GM21619 (cell line): ENCODE data around the gene MPHOSPH9.
"Not testable (repeated sequence)": the region's sequence is repeated elsewhere in the genome, so short reads cannot be mapped to it uniquely, and the experiment has no call there.

Experiments
- ATAC-seq: cut with Tn5 transposase; IDR thresholded peaks from one replicate; pipeline ENCODE4 v1.9.1; 2021; ENCODE audit not compliant: unreplicated experiment

MPHOSPH9 gene

DNA sequence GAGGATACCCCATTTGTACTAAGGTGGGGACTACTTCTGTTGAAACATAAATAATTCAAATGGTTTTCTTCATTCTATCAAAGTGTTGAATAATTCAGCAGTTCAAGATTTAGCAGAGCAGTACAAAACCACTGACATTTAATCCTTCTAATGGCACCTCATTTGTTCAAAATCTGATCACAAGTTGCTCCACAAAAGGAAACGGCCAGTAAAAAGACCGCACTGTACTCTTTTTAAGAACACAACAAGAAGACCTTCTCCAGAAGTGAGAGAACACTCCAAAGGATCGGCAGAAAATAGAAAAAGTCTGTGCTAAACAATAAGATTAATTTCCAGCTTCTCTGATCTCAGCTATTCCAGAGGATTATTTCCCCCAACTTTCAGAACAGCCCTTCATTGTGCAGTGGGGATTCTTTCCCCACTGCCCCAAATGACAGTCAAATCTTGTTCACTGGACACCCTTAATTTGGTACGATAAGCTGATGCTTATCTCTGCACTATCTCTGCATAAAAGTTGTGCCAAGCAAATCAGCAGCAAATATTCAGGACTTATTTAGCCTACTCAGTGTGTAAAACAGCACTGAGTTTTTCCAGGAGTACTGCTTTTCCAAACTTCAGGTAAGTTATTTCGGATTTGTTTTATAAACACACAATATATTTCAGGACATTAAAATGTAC lies 5.2 kb downstream of the MPHOSPH9 start:
- no peak for ATAC-seq

DNA sequence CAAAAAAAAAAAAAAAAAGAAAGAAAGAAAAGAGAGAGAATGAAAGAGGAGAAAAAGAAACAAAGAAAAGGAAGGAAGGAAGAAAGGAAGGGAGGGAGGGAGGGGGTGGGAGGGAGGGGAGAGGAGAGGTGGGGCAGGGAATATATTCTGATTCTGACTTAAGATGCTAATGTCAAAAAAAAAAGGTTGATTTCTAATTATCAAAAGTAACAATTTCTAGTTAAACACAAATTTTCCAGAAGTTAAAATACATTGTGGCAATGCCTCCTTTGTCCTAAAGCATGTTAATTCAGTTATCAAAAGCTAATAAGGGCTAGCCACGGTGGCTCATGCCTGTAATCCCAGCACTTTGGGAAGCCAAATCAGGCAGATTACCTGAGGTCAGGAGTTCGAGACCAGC lies 7.5 kb downstream of the MPHOSPH9 start:
- no peak for ATAC-seq

DNA sequence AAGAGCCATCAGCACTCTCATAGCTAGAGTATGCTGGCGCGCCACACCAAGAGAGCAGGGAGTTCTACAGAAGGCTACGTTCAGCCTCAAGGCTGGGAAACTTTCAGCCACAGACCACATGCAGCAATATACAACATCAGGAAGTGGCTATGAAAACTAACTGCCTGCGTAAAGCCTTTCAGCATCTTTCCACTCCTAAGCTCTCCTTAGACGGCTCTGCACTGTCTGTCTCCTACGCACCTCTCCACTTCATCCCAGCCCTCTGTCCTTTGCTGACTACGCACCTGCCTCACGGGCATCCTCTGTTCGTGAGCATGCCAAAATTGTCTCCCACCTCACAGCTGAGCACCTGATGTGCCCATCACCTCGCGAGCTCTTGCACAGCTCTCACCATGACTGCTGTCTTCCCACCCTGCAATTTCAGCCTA lies 9.7 kb downstream of the MPHOSPH9 start:
- no peak for ATAC-seq

DNA sequence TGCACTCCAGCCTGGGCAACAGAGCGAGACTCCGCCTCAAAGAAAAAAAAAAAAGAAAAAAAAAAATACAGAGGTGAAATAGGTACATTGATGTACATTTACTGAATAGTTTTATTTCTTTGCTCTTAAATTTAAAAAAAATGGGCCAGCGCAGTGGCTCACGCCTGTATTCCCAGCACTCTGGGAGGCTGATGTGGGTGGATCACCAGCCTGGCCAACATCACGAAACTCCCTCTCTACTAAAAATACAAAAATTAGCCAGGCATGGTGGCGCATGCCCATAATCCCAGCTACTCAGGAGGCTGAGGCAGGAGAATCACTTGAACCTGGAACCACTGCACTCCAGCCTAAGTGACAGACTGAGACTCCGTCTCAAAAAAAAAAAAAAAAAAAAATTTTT lies 25.1 kb downstream of the MPHOSPH9 start:
- ATAC-seq = not testable (repeated sequence)

DNA sequence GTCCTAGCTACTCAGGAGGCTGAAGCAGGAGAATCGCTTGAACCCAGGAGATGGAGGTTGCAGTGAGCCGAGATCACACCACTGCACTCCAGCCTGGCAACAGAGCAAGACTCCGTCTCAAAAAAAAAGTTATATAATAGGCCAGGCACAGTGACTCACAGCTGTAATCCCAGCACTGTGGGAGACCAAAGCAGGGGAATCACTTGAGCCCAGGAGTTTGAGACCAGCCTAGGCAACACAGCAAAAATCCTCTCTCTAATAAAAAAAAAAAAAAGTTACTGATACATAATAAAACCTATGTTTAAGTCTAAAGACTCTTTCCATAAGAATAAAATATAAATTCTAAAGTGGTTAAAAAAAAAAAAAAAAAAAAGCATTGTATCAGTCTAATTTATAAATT lies 26.1 kb downstream of the MPHOSPH9 start:
- ATAC-seq = not testable (repeated sequence)

DNA sequence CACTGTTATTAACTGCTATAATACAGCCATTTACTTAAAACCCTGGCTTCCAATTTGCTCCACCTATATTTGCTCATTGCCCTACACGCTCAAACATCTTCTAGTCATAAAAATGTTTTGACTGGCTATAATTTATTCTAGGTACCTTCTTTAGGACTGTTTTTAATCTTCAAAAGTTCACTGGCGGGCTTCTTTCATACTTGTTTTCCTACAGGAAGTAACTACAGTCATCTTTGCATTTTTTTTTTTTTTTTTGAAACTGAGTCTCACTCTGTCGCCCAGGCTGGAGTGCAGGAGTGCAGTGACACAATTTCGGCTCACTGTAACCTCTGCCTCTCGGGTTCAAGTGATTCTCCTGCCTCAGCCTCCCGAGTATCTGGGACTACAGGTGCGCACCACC lies 32.5 kb downstream of the MPHOSPH9 start:
- ATAC-seq = no peak

DNA sequence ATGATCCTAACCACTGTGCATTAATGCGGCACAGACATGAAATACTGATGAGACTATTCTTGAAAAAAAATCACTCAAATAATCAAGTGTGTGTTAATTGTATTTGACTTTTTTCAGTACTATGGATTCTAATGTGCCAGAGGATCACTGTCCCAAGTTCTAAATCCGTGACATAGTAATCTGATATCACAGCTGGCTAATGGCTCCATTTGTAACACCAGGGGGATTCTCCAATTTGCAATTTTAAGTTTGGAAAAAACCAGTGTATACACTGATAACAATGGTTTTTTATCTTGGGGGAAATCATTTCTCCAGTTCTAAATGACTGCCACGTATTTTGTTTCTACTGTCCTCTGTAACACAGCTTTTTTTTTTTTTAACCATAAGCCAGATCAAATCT lies 33.0 kb downstream of the MPHOSPH9 start:
- no peak for ATAC-seq

DNA sequence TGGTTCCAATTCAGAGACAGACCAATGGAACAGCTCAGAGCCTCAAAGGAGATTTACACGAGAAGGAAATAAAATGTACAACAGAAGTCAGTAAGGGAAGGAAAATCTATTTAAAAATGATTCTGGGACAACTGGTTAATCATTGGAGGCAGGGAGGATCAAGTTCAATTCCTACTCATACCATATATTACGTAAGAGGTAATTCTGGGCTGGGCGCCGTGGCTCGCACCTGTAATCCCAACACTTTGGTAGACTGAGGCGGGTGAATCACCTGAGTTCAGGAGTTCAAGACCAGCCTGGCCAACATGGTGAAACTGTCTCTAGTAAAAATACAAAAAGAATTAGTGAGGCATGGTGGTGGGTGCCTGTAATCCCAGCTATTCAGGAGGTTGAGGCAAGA lies 45.3 kb downstream of the MPHOSPH9 start:
- no peak for ATAC-seq

DNA sequence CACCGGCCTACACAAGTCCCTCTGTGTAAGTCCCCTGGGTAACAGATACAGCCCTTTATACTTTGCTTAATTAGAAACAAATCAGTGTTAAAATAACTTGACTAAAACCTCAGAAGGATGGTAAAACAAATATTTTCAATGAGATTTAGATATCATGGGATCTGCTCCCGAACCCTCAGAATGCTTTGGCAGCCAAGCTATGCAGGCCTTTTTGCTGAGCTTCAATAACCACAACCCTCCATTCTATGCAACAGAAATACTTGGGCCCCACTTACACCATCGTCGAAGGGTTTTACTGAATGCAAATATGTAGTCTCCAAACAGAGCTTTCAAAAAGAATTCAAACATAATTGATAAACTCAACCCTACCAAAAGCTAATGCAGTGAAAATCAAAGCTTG lies 52.8 kb downstream of the MPHOSPH9 start:
- no peak for ATAC-seq

DNA sequence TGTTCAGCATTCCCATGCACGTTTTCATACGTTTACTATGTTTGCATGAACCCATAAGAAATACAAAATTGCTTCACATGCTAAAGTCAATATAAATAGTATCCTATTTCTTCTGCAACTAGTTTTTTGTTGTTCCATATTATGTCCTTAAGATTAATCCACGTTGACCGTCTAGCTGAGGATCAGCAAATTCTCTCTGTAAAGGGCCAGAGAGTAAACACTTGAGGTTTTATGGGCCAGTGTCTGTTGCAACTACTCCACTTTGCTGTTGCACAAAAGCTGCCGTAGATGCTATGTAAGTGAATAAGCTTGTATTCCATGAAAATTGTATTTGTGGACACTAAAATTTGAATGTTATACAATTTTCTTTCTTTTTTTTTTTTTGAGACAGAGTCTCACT lies 61.0 kb downstream of the MPHOSPH9 start:
- no peak for ATAC-seq

DNA sequence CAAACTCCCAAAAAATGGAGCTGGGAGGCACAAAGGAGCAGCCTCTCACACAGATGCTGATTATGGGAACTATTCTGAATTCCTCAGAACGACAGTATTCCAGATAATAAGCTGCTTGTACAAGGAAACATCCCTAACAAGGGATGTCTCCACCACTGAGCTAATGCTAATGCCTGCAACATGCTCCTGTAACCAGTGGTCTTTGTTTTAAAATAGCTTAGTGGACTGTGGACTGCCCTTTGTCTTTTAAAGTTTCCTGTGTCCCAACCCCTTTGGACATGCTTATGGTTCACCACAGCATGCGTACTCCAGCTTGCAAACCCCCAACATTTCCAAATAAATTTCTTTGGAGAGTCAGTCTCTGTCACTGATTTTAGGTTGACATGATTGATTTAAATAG lies 65.6 kb downstream of the MPHOSPH9 start:
- no peak for ATAC-seq

DNA sequence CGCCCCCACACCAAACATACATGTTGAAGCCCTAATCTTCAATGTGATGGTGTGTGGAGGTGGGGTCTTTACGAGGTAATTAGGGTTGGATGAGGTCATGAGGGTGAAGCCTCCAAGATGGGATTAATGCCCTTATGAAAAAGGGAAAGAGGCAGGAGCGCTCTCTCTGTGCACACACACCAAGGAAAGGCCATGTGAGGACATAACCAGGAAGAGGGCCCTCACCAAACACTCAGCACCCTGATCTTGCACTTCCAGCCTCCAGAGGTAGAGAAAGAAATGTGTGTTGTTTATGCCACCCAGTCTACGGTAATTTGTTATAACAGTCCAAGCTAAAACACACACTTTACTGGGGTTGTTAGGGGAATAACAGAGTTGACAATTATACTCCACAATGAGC lies 67.4 kb downstream of the MPHOSPH9 start:
- ATAC-seq = no peak

DNA sequence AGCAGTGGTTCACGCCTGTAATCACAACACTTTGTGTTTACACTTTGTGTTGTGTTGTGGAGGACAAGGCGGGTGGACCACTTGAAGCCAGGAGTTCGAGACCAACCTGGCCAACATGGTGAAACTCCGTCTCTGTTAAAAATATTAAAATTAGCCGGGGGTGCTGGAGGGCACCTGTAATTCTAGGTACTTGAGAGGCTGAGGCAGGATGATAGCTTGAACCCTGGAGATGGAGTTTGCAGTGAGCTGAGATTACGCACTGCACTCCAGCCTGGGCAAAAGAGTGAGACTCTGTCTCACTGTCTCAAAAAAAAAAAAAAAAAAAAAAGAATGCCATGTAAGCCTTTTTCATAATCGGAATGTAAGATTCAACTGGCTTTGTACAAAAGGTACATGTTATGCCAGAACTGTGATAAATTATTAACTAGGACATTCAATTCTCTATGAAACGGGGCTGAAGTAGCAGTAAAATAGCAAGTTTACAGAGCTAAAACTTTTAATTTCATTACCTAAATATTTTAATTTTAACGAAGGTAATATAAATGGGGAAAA lies 68.2 kb downstream of the MPHOSPH9 start:
- no peak for ATAC-seq

DNA sequence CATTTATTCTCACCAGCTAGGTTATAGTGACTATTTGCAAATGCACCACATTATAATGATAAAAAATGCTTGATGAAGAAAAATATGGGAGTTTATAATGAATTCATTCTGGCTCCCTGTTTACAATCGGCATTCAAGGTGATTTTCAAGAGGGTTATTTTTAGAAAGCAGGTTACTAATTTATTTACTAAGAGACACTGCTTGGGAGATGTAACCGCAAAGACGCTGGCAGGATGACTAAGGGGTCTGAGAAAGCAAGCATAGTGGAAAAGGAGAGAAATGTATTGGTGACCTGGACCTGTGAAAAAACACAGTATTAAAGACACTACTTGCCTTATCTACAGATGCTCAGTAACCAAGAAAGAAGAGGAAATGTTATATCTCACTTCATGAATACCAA lies 68.7 kb downstream of the MPHOSPH9 start:
- ATAC-seq = no peak

DNA sequence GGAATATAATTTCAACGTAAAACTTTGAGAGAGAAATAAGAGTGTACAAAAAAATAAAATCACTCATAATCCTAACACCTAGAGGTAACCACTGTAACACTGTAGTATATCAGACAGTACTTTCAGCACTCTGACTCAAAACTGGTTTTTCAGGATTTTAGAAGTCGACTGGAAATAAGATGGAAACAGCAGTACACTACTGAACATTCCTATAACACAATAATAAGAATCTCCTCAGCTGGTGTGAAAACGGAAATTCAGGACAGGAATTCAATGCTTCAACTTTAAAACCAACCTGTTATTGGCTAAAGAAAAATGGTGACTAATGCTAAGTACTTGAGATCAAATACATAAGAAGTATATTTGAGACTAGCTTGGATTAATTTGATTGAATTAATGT lies 69.7 kb downstream of the MPHOSPH9 start:
- no peak for ATAC-seq

DNA sequence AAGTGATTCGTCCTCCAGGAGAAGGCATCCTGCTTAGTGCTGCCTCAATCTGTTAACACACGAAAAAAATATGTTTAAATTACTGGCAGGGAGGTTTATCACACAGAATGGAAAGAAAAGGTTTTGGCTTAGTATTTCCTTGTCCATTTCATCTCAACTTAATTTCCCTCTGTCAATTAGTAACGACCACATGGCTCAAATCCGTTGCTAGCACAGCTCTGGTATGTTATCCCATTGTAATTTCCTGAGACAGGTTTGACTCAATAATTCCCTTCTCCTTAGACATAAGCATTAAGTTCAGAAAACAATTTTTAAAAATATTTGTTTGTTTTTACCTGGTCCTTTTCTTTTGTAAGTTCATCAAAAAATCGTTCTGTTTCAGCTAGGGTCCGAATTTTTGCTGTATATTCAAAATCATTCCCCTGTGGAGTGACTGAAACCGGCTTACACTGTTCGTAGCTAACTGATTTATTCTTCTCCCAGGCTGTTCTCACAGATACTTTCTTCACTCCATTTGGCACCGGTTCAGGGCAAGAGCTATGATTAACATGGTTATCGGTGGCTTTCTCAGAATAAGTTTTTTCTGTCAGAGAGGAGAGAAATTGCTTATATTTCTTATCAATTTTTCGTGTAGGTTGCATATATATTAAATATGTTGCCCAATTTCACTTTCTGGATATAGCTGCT lies 72.0 kb downstream of the MPHOSPH9 start:
- no peak for ATAC-seq

DNA sequence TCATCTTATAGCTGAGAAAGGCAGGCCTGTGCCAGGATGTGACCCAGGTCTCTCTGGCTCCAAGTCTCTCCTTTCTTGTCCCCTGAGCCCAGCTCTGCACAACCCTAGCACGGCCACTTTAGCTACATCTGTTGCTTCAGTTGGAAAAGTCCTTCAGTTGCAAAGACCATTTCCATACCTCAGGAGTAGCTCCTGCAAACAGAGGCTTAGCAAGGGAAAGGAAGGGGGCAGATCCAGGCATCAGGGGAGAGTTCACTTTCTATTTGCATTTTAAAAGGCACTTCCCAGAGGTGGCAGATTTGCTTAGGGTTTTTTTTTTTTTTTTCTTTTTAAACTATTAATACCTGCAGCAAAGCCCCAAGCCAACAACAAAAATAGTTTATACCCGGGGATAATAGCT lies 79.0 kb downstream of the MPHOSPH9 start:
- ATAC-seq = no peak

DNA sequence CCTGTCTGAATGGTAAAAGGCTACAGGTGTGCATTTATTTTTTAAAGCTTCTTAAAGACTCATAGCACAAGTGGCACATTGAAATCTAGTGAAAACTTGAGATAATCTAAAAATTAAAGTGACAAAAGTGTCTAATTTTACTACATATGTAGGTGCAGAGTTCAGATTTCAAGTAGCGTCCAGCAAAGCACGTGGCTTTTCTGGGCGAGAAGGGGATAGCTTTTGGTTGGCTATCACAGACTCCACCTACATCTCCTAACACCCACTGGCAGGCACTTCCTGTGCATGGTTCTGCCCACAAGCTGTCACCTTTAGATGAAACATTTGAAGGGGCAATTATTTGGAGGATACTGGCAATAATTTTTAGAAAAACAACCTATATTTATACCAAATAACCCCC lies 80.1 kb downstream of the MPHOSPH9 start:
- no peak for ATAC-seq

DNA sequence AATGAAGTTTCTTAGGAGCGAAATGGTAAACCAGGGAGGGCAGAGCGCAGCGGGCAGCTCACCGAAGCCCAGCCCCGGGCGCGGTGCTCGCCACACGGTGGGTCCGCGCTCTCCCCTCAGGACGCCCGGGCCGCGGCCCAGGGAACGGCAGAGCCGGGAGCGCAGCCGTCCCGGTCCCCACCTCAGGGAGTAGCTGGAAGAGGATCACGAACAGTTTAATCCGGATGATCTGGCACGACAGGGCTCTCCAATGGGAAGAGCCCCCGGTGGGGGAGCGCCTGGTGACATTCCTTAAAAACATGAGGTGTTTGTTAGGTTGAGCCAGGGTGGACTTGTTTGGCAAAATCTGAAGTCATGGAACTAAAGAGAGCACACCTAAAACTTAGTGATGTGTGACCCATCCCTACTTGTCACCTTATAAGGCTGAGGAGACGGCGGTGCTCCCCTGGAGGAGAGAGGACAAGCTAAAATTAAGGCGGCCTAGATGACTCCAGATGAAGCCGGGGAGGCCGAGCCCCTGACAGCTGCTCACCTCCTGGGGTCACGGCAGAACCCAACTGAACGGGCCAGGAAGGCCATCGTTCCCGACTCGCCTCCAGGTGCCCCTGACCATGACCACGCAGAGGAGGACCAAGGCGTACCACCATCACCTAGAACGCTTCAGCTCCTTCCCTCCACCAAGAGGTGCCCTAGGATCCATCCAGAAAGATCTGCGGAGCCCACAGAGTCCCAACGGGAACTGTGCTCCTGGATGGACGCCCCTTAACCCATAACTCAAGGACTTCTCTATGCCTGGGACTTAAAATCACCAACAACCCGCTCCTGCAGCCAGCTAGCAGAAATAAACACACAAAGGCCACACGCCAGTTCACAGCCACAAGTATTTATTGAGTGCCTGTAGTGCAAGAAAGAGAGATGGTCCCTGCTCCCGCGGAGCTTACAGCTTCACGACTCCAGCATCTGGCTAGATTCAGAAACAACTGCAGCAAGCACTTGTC lies 81.2 kb downstream of the MPHOSPH9 start:
- ATAC-seq = no peak

DNA sequence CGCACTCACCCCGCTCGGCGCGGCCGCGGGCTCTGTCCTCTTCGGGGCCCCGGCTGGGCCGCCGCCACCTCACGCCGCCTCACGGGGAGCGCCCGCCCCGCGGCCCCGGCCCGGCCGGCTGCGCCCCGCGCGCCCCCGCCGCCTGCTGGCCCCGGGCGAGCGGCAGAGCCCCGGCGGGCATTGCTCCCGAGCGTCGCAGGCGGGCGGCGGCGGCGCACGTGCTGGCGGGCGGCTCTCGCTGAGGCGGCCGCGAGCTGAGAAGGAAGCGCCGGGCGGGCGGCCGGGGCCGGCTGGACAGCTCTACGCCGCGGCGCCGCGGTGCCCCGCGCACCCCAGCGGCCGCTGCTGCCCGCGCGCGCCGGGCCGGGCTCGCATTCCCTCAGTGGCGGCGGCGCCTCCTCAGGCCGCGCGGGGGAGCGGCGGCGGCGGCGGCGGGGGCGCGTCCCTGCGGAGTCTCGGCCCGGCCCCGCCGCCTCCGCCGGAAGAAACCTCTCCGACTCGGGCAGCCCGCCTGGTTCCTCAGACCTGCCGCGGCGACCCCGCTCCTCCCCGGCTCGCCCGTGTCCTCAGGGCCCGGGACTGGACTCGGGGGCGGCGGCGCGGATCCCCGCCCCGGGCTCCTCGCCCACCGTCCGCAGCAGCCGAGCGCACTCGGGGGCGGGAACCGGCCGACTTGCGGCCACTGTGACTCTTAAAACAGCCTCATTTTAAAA lies 82.0 kb downstream of the MPHOSPH9 start, which contains the start of gene PITPNM2:
PITPNM2 (minus strand) TSS at position 347 of the 713 bp plus-strand sequence. CDS start 116,500 bp downstream, outside the sequence.
- ATAC-seq = peak; percentile 61
